GM21723 (cell line): ENCODE results near the gene A3GALT2.

Experiments used
- ATAC-seq: cut with Tn5 transposase; IDR thresholded peaks from one replicate; pipeline ENCODE4 v1.9.1; 2021; ENCODE audit warnings: mild to moderate bottlenecking, moderate library complexity; ENCODE audit not compliant: unreplicated experiment

A3GALT2 gene

DNA sequence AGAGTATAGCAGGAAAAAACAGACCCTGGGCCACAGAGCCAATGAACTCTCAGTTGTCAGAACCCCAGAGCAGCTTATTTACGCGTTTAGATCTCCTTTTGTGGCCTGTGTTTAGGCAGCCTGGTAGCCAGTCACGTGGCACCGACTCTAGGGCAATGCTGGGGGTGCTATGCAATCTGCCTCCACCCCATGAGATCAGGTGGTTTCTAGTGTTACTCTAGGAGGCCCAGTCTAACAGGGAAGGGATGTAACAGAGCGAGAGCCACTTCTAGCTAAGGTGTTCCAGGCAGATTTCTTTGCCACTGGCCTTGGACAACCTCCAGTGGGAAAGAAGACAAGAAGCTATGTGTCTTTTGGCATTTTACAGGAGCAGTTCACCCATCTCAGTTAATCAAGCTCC, 12.0 kb upstream of the A3GALT2 start:
- ATAC-seq: no peak

DNA sequence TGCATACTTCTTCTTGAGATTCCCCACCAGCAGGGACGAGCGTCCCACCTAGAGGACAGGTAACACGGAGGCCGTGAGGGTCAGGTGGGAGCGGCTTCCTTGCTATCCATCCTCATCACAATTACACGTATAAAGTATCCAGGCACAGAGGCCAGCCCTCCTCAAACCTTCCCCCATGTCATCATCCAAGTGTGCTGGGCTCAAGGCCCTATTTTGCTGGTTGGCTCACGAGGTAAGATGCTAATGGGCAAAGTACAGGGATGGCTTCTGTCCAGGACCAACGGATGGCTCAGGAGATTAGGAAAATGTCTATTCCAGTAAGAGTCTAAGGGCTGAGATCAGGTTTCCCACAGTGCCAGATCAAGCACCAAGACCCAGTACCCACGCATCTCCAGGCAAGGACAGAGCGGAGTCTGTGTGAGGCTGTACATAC, 11.5 kb upstream of the A3GALT2 start:
- no peak for ATAC-seq

- ATAC-seq: no peak
Observed at GRCh38 chr1:33331444-33332356, 10.8 kb upstream of the A3GALT2 start.

- ATAC-seq: no peak
Observed at GRCh38 chr1:33330906-33331305, 10.0 kb upstream of the A3GALT2 start.

- no peak for ATAC-seq
Observed at GRCh38 chr1:33330361-33330890, 9.5 kb upstream of the A3GALT2 start.

DNA sequence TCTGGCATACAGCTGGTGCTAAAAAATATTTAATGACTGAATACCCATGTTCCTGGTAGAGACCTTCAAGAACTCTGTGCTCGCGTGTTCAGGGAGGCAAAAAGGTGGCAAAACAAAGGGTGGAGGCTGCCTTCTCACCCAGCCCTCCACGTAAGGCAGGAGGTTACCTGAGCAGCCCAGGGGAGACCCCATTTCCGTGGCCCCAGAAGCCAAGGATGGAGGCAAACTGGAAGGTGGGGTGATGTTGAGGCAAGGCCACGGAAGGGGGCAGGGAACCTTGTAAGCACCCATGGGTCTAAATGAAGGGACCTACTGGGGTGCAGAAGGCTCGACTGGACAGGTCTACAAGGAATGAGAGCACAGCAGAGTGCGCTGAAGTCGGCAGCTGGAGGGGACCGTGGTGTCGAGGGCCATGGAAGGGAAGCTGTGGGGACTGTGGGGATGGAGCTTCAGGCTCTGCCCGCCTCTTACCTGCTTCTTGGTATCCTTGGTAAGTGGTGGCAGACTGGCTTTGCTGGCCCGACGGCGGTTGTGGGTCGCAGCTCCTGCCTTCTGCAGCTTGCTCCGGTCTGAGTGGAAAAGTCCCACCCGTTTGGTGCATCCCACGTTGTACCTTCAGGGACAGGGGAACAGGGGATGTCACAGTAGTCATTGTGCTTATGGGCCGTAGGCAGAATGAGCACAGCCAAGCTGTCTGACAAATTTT, 8.9 kb upstream of the A3GALT2 start:
- no peak for ATAC-seq

GRCh38 chr1:33328817-33329216, 7.9 kb upstream of the A3GALT2 start:
- no peak for ATAC-seq

- no peak for ATAC-seq
Observed at GRCh38 chr1:33327587-33328325, 6.9 kb upstream of the A3GALT2 start.

DNA sequence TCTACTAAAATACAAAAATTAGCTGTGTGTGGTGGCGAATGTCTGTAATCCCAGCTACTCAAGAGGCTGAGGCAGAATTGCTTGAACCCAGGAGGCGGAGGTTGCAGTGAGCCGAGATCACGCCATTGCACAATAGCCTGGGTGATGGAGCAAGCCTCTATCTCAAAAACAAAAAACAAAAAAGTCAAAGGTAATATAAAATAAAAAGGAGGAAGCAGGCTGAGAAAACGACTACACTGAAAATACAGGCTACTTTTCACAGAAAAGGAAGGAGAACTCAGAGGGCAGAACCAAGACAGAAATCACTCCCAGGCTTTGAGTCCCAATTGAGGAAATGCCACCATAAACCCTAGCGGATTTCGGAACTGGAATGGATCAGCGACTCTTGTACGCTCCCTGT, 5.9 kb upstream of the A3GALT2 start:
- ATAC-seq: no peak

GRCh38 chr1:33324677-33325575, 4.0 kb upstream of the A3GALT2 start:
- no peak for ATAC-seq

DNA sequence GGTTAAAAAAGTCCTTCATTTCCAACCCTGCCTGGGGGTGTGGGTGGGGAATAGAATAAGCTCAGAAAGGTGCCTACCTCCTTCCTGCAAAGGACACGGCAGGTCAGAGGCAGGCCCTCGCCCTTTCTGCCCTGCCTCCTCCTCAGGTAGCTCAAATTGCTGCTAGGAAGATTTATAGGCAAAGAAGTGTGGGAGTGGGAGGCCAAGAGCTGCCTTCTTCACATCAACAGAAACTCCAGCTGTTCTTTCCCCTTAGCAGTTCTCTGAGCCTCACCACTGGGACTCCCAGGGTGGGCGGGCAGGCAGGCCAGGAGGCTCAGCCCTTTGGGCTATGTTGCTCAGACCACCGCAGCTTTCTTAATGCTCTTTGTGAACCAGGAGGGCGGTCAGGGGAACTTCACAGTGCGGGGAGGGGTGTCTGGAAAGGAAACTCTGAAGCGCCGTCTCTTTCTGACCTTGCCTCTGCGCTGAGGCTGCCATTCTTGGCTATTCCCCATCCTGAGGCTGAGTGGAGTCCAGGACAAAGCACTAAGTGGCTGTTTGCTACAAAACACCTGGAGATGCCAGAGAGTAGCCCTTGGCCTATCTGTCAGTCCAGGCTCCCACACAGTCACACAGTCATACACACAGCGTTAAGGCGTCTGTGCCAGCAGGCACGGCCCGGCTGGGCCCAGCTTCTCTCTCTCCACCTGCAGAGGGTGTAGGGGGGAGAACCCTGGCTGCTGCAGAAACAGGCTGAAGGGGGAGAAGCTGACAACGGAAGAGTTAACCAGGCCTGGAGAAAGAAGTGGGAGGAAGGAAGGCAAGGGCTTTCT, 3.0 kb upstream of the A3GALT2 start:
- ATAC-seq: no peak

DNA sequence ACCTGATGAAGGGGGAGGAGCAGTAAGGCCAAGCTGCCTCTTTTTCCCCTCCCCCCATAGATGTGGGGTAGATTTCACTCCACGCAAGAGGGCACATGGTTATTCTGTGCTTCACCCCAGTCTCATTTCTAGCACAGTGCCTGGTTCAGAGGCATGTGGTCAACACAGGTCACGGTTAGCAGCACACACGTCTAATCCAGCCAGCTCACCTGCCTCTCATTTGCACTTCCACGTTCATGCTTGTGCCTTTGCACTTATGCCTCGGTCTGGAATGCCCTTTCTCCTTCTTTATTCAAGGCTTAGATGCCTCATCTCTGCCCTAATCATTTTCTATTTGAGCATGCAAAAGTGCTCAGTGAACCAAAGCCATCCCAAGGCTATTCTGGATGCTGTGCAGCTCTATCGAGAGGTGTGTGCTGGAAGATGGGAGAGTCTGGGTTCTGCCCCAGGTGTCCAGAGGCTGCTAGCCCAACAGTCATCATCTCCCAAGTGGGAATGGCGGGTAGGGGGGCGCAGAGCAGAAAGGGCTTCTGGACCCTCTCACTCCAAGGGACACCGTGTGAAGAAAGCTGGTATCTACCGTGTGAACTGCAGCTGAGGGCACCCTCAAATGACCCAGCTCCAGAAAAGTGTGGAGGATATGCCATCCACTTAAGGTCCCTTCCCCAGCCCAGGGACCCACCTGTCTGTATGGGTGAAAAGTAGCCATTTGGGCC, 2.1 kb upstream of the A3GALT2 start:
- ATAC-seq: no peak

DNA sequence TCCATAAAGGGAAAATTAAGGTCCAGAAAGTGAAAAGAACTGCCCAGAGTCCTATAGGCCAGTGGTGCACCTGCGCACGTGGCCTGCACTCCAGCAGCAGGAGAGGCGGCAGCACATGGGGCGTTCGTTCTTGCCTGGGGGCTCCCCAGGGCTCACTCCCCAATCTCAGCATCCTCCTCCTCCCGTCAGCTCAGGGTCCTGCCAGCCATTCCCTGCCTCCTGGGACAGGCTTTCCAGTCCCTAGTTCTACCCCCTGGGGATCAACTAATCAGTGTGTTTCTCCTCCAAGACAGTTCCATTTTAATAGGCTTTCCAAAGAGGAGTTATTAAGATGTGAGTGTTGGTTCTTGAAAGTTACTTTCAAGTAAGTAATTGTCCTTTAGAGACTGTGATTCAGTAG, 1.2 kb upstream of the A3GALT2 start:
- no peak for ATAC-seq

DNA sequence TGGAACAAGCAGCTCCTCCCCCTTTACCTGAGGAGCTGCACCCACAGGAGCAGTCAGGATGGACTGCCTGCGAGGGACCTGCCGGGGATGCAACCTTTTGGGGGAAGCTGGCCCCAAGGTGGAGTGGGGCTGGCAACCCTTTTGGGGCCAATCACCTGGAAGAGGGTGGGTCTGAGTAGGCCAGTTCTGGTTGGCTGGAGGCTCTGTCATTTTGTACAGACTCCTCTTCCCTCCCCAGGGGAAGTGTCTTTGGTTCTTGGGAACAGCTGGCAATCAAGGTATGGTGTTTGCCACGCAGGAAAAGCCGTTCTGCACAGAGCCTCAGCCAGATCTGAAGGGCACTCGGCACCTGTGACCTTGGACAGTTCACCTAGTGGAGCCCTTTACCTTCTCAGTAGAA, 280 bp upstream of the A3GALT2 start:
- no peak for ATAC-seq

DNA sequence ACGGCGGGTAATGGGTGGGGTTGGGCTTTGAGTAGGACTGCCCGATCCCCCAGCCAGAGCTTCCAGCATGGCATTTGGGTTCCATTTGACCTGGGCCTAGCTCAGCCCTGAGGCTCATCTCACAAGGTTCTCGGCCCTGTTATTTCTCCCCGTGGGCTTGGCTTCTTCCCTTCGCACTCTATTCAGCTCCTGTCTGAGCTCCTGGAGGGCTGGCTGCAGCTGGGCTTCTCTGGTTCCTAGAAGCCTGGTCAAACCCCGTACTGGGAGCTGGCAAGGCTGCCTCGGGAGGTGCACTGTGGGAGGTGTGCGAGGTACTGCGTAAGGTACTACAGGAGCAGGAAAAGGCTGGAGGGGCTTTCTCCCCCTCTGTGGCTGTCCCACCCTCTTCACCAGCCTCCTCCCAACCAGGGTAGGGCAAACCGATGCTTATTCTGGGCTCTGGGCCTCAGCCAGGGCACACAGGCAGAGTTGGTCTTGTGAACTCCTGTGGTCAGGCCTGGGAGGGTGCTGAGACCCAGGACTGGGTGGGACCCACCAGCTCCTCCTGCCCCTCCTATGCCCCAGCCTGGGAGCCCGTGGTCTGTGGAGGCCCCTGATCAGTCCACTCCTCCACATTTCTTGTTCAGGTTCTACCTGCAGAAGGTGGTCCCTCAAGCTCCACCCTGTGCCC, 814 bp downstream of the A3GALT2 start:
- ATAC-seq: no peak

DNA sequence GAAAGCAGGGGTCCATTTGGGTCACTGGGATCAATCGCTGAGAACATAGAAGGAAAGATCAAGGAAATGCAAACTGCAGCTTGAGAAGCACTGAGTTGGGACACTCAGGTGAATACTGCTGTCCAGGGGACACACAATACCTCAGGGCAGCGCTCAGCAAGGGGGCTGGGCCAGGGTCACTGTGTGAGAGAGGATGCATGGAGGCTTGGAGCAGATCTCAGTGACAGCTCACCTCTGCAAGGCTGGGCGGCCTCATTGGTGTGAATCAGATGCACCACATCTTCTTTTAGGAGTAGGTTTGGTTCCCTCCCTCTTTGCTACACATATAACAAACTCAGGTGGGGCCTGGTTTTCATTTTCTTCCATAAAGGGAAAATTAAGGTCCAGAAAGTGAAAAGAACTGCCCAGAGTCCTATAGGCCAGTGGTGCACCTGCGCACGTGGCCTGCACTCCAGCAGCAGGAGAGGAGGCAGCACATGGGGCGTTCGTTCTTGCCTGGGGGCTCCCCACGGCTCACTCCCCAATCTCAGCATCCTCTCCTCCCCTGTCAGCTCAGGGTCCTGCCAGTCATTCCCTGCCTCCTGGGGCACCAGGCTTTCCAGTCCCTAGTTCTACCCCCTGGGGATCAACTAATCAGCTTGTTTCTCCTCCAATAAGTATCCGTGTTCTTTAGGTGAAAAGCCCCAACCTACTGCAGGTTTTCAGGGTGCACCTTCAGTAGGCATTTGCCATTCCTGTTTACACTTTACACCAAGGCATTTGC, 1.5 kb downstream of the A3GALT2 start:
- ATAC-seq: no peak

GRCh38 chr1:33317946-33318345, 3.0 kb downstream of the A3GALT2 start:
- ATAC-seq: no peak
